ENCODE results near the gene FNDC3A.
"Not testable (repeated sequence)": the region's sequence is repeated elsewhere in the genome, so short reads cannot be mapped to it uniquely, and the experiment has no call there.

The FNDC3A gene

DNA sequence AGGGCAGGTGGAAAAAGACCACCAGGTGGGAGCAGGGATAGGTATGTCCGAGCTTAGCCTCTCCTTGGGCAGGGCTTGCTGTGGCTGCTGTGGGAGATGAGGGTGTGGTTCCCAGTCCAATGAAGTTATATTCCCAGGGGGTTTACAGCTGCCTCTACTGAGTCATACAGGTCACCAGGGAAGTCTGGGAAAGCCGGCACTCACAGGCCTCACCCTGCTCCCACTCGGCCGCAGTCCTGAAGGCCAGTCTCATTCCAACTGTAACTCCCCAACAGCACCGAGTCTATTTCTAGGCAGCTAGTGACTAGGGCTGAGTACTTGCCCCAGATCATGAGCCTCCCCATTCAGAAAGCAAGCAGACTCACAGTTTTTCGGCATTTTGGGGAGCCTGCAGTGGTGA is 77.1 kb downstream of the FNDC3A start:
- H3K27me3 Mint-ChIP-seq: no peaks in the 10 kb centered on the region
- H3K9me3 Mint-ChIP-seq: peaks cover 11% of the 10 kb centered on the region
- peaks cover 40% of the 10 kb centered on the region for H3K36me3 Mint-ChIP-seq
- H3K4me1 Mint-ChIP-seq: peaks cover 47% of the 10 kb centered on the region
- no peak overlapping the region for H3K4me3 Mint-ChIP-seq
- no peak overlapping the region for H3K27ac Mint-ChIP-seq

DNA sequence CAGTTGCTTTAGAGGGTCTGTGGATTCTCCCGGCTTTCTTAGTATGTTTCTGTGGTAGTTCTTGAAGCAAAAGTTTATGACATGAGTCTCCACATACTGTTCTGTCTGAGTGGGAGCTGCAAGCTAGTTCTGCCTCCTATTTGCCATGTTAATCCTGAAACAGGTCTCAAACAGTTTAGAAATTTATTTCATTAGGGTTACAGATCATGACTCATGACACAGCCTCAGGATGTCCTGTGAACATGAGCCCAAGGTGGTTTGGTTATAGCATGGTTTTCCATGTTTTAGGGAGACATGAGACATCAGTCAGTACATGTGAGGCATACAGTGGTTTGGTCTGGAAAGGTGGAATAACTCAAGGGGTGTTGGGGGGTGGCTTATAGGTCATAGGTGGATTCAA is 77.5 kb downstream of the FNDC3A start:
- Mint-ChIP-seq H3K36me3 (peaks cover 41% of the 10 kb centered on the region), H3K4me1 (peaks cover 44% of the 10 kb centered on the region), H3K27me3 (no peaks in the 10 kb centered on the region), H3K4me3 (no peak overlapping the region), H3K27ac (no peak overlapping the region), H3K9me3 (peaks cover 11% of the 10 kb centered on the region)

DNA sequence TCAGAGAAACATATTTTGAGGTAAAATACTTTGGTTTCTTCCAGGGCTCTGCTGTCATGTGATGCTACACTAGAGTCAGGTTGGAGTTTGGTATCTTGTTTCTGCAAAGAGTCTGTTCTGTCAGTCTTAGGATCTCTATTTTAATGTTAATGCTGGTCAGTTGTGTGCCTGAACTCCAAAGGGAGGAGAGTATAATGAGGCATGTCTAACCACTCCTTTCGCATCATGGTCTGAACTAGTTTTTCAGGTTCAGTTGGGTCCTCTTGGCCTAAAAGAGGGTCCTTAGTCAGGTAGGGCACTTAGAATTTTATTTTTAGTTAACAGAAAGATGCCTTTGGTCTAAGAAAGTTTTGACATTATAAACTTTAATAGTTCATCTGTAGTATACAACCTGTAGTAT is 78.2 kb downstream of the FNDC3A start:
- no peak overlapping the region for H3K27ac Mint-ChIP-seq
- peaks cover 37% of the 10 kb centered on the region for H3K4me1 Mint-ChIP-seq
- H3K9me3 Mint-ChIP-seq: peaks cover 11% of the 10 kb centered on the region
- no peaks in the 10 kb centered on the region for H3K27me3 Mint-ChIP-seq
- H3K4me3 Mint-ChIP-seq: no peak overlapping the region
- H3K36me3 Mint-ChIP-seq: peaks cover 37% of the 10 kb centered on the region

DNA sequence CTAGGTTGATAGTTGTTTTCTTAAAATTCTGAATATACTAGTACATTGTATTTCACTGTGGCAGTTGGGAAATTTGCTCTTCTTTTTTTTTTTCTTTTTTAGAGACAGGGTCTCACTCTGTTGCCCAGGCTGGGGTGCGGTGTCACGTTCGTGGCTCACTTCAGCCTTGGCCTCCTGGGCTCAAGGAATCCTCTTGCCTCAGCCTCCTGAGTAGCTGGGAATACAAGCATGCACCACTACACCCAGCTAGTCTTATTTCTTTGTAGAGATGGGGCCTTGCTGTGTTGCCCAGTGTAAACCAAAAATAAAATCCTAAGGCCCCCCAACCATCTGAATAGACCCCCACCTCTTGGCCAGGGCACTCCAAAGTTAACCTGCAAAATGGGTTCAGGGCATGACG is 79.3 kb downstream of the FNDC3A start:
- Mint-ChIP-seq H3K9me3 (peaks cover 10% of the 10 kb centered on the region), H3K27me3 (no peaks in the 10 kb centered on the region), H3K4me1 (peaks cover 26% of the 10 kb centered on the region), H3K27ac (no peak overlapping the region), H3K4me3 (no peak overlapping the region), H3K36me3 (peaks cover 33% of the 10 kb centered on the region)

DNA sequence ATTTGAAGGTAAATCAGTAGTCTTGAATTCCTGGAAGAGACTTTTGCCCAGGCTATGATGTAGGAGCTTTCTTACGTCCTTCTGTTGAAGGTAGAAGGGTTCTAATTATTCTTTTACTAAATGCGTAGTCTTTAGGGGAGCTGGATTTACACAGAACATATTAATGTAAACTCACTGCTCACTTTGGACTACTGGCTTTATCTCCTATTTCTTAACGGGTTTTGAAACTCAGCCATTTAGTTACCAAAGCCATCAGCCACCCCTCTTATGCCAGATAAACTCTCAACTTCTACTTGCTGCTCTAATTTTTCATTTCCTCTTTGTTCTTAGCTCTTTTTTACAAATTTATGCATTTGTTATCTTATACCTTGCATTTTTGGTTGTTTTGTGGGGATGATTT is 81.5 kb downstream of the FNDC3A start:
- H3K4me1 Mint-ChIP-seq: peaks cover 11% of the 10 kb centered on the region
- no peaks in the 10 kb centered on the region for H3K27me3 Mint-ChIP-seq
- no peak overlapping the region for H3K27ac Mint-ChIP-seq
- peaks cover 17% of the 10 kb centered on the region for H3K36me3 Mint-ChIP-seq
- H3K9me3 Mint-ChIP-seq: no peaks in the 10 kb centered on the region
- H3K4me3 Mint-ChIP-seq: no peak overlapping the region

DNA sequence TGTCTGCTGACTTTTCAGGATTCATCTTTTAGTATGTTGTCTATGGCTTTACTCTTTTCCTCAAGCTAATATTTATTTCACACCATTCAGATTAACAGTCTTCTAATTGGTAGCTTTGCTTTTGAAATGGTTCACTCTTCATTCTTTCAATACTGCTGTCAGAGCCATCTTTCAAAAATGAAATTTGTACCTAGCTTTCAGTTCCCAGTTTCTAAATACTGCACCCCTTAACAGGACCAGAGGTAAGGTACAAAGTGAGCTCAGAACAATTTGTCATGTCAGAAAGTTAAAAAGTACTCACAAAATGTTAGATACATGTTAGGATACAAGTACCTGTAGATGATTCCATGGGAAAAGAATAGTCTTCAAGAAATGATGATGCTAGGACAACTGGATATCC is 83.0 kb downstream of the FNDC3A start:
- H3K36me3 Mint-ChIP-seq: peaks cover 13% of the 10 kb centered on the region
- H3K4me1 Mint-ChIP-seq: peaks cover 12% of the 10 kb centered on the region
- H3K27ac Mint-ChIP-seq: no peak overlapping the region
- no peak overlapping the region for H3K4me3 Mint-ChIP-seq
- no peaks in the 10 kb centered on the region for H3K9me3 Mint-ChIP-seq
- no peaks in the 10 kb centered on the region for H3K27me3 Mint-ChIP-seq

DNA sequence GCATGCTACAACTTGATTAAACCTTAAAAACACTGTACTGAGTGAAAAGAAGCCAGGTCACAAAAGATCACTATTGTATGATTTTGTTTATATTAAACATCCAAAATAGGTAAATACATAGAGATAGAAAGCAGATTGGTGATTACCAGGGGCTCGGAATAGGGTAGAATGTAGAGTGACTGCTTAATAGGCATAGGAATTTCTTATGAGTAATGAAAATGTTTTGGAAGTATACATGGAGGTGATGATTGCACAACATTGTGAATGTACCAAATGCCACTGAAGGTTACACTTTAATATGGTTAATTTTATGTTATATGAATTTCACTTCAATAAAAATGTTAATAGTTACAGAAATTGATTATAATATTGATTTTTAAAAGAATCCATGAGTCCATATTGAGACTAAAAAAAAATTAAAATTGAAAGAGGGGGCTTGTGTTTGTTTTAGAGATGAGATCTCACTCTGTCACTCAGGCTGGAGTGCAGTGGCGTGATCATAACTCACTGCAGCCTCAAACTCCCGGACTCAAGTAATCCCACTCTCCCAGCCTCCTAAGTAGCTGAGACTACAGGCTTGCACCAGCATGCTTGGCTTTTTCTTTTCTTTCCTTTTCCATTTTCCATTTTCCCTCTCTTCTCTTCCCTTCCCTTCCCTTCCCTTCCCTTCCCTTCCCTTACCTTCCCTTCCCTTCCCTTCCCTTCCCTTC is 85.1 kb downstream of the FNDC3A start:
- Mint-ChIP-seq H3K36me3 (peaks cover 10% of the 10 kb centered on the region), H3K4me1 (peaks cover 12% of the 10 kb centered on the region), H3K4me3 (no peak overlapping the region), H3K9me3 (no peaks in the 10 kb centered on the region), H3K27me3 (no peaks in the 10 kb centered on the region), H3K27ac (no peak overlapping the region)

DNA sequence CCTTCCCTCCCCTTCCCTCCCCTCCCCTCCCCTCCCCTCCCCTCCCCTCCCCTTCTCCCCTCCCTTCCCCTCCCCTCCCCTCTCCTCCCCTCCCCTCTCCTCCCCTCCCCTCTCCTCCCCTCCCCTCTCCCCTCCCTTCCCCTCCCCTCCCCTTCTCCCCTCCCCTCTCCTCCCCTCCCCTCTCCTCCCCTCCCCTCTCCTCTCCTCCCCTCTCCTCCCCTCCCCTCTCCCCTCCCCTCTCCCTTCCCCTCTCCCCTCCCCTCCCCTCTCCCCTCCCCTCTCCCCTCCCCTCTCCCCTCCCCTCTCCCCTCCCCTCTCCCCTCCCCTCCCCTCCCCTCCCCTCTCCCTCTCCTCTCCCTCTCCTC is 85.7 kb downstream of the FNDC3A start:
- H3K36me3 Mint-ChIP-seq, H3K4me3 Mint-ChIP-seq, H3K27ac Mint-ChIP-seq, H3K9me3 Mint-ChIP-seq, H3K27me3 Mint-ChIP-seq: not testable (repeated sequence)
- peaks cover 12% of the 10 kb centered on the region for H3K4me1 Mint-ChIP-seq

DNA sequence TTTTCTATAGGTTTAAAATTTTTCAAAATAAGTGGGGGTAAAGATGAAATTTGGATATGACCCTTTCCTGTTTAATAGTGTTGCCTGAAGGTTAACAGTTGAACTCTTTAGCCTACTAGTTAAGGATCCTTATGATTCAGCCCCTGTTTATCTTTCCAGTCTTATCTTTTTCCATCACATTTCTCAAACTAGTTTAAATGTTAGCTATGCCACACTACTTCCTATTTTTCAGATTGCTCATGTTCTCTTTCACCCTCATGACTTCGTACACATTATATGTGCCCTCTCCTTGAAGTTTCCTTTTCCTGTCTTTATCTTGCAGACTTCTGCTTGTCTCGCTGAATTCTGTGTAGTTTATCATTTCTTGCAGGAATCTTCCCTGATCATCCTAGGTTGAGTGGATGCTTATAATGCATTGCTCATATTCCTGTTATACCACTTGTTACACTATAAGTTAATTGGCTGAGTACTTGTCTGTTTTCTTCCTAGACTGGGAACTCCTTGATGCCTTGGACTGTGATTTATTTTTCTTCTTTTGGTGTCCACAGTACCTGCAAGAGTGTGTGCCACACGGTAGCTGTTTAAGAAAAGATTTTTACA is 86.7 kb downstream of the FNDC3A start:
- Mint-ChIP-seq H3K36me3 (peaks cover 9% of the 10 kb centered on the region), H3K4me1 (peaks cover 12% of the 10 kb centered on the region), H3K4me3 (no peak overlapping the region), H3K9me3 (no peaks in the 10 kb centered on the region), H3K27me3 (no peaks in the 10 kb centered on the region), H3K27ac (no peak overlapping the region)

DNA sequence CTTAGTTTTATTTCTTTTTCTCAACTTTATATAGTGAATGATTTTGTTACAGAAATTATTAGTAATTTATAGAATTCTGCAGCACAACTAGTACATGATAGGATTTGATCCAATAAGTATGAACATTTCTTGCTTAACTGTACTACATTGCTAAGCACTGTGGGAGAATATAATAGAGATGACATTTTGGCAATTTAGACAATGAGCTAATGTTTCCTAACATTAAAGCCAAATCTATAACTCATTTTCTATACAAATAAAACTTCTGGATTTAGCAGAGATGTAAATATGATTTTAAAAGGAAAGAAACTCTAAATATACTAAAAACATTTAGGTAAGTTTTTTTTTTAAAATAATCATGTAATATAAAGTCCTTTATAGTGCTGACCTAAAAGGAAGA is 87.3 kb downstream of the FNDC3A start:
- no peaks in the 10 kb centered on the region for H3K27me3 Mint-ChIP-seq
- peaks cover 12% of the 10 kb centered on the region for H3K4me1 Mint-ChIP-seq
- H3K27ac Mint-ChIP-seq: no peak overlapping the region
- H3K9me3 Mint-ChIP-seq: no peaks in the 10 kb centered on the region
- H3K4me3 Mint-ChIP-seq: no peak overlapping the region
- peaks cover 10% of the 10 kb centered on the region for H3K36me3 Mint-ChIP-seq

DNA sequence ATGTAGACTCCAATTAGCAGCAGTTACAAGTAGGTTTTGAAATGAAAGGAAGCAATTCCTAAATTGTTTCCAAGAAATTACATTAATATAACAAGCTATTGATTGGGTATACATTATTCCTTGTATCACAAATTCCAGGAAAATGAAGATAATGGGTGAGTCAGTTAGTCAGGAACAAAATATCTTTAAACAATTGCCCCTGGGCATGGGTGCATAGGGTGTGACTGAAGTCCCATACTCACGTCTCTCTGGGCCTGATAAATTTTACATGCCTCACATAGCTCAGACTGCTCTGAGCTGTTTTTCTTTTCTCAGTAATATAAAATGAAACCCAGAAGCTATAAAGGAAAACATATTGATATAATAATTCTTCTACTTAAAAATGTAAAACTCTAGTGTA is 87.8 kb downstream of the FNDC3A start:
- Mint-ChIP-seq H3K36me3 (peaks cover 10% of the 10 kb centered on the region), H3K4me3 (no peak overlapping the region), H3K9me3 (no peaks in the 10 kb centered on the region), H3K27ac (no peak overlapping the region), H3K4me1 (peaks cover 12% of the 10 kb centered on the region), H3K27me3 (no peaks in the 10 kb centered on the region)

DNA sequence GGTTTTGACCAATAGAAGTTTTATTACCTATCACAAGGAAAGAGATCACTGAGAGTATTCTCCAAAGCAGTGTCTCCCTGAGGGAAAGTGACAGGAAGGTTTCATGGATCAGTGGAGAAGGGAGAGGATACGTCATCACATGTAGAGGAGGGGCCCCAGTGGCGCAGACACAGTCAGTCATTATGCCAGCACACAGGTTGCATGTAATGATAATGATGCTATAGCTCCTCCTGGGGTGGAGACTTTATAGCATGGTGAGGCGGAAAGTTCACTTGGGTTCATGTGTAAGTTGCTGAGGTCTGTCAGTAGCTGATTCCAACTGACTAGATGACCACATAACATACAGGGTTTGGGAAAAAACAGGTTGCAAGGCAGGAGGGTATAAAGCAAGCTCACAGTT is 88.8 kb downstream of the FNDC3A start:
- Mint-ChIP-seq H3K36me3 (peaks cover 15% of the 10 kb centered on the region), H3K9me3 (no peaks in the 10 kb centered on the region), H3K27me3 (no peaks in the 10 kb centered on the region), H3K4me3 (no peak overlapping the region), H3K4me1 (peaks cover 12% of the 10 kb centered on the region), H3K27ac (no peak overlapping the region)

DNA sequence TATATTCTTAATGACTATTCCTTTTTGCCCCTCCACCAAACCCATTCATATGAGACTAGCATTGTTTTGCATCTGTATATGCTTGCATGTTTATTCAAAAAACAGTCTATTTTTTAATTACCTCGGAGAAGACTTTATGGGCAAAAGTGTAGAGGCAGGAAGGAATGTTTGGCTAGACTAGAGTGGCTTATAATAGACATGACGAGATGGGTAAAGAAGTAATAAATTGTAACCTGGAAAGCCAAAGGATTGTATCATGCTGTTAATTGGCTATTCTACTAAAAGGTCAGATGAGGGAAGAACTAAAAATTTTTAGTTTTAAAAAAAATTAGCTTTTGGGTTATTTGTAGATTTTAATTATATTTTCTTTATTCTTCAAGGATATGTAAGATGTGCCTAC is 91.1 kb downstream of the FNDC3A start:
- H3K4me1 Mint-ChIP-seq: peaks cover 17% of the 10 kb centered on the region
- peaks cover 25% of the 10 kb centered on the region for H3K36me3 Mint-ChIP-seq
- H3K4me3 Mint-ChIP-seq: no peak overlapping the region
- no peaks in the 10 kb centered on the region for H3K9me3 Mint-ChIP-seq
- H3K27me3 Mint-ChIP-seq: no peaks in the 10 kb centered on the region
- no peak overlapping the region for H3K27ac Mint-ChIP-seq

DNA sequence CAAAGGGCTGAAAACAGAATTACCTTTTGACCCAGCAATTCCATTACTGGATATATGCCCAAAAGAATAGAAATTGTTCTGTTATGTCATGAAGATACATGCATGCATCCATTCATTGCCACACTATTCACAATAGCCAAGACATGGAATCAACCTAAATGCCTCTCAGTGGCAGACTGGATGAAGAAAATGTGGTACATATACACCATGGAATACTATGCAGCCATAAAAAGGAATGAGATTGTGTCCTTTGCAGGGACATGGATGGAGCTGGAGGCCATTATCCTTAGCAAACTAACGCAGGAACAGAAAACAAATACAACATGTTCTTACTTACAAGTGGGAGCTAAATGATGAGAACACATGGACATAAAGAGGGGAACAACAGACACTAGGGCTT is 92.8 kb downstream of the FNDC3A start:
- peaks cover 28% of the 10 kb centered on the region for H3K36me3 Mint-ChIP-seq
- not testable (repeated sequence) for H3K27ac Mint-ChIP-seq, H3K27me3 Mint-ChIP-seq, H3K9me3 Mint-ChIP-seq, H3K4me3 Mint-ChIP-seq
- peaks cover 16% of the 10 kb centered on the region for H3K4me1 Mint-ChIP-seq

DNA sequence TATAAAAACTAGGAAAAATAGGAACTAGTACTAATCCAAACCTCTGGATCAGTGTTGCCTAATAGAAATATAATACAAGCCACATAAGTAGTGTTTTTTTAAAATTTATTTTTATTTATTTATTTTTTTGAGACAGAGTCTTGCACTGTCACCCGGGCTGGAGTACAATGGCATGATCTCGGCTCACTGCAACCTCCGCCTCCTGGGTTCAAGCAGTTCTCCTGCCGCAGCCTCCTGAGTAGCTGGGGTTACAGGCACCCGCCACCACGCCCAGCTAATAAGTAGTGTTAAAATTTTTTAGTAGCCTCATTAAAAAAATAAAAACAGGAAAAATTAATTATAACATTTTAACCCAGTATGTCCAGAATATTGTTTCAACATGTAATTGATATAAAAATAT is 94.3 kb downstream of the FNDC3A start:
- not testable (repeated sequence) for H3K27ac Mint-ChIP-seq, H3K27me3 Mint-ChIP-seq, H3K4me3 Mint-ChIP-seq, H3K9me3 Mint-ChIP-seq
- Mint-ChIP-seq H3K36me3 (peaks cover 30% of the 10 kb centered on the region), H3K4me1 (peaks cover 18% of the 10 kb centered on the region)

DNA sequence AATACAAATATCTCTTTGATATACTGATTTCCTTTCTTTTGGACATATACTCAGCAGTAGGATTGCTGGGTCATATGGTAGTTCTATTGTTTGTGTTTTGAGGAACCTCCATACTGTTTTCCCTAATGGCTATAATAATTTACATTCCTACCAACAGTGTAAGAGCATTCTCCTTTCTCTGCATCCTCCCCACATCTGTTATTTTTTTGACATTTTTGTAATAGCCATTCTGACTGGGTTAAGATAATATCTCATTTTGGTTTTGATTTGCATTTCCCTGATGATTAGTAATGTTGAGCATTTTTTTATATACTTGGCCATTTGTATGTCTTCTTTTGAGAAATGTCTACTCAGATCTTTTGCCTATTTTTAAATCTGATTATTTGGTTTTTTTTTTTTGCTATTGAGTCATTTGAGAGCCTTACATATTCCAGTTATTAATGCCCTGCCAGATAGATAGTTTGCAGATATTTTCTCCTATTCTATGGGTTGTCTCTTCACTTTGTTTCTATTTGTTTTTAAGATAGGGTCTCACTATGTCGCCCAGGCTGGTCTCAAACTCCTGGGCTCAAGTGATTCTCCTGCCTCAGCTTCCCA is 95.7 kb downstream of the FNDC3A start:
- H3K4me1 Mint-ChIP-seq: peaks cover 23% of the 10 kb centered on the region
- H3K36me3 Mint-ChIP-seq: peaks cover 29% of the 10 kb centered on the region
- no peak overlapping the region for H3K4me3 Mint-ChIP-seq
- no peak overlapping the region for H3K27ac Mint-ChIP-seq
- H3K9me3 Mint-ChIP-seq: no peaks in the 10 kb centered on the region
- H3K27me3 Mint-ChIP-seq: no peaks in the 10 kb centered on the region
